GM12872 (cell line): ENCODE measurements around the gene MRAP2.

Experiments used
- CTCF ChIP-seq: IDR thresholded peaks from 3 replicates; pipeline ENCODE4 v1.5.1; 2011; ENCODE audit warnings: low read depth, mild to moderate bottlenecking, low read length, moderate library complexity; ENCODE audit not compliant: insufficient read depth

MRAP2 gene

DNA sequence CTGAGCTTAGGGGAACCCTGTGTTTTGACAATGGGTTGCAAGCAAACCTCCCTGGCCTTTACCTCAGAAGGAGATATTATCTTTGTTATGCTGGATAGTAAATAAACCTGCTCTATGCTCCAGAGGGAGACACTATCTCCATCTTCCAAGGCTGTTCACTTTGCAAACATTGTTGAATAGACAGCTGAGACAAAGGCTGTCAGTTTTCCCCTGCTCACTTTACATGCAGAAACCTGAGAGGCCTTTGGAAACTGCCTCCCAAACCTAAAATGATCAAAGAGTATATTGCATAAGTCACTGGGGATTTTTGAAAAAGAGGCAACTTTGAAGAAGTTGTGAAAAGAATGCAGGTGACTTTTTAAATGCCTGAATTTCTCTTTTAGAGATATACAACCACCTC, 61.6 kb downstream of the MRAP2 start:
- no peak for TF ChIP-seq CTCF

DNA sequence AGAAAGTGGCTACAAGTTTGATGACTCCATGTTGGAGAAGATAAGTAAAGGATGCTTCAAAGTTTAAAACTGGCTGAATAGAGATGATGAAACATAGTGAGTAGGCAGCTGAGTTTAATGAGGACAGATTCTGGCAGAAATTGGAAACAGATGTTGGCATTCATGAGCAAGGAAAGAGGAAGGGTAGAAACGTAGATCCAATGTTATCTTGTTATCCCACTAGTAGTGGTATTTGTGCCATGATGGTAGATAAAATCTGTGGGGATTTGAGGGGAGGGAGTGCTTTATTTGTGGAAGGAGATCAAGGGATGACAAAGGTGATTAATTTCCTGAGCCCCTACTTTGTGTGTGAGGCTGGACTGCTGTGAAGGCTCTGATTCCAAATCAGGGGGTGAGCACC, 69.5 kb downstream of the MRAP2 start:
- no peak for TF ChIP-seq CTCF

- no peak for TF ChIP-seq CTCF
These were observed 73.9 kb downstream of the MRAP2 start for GRCh38 chr6:84107495-84107894.

GRCh38 chr6:84118191-84118590, 84.6 kb downstream of the MRAP2 start:
- no peak for TF ChIP-seq CTCF

GRCh38 chr6:84119277-84119676, 85.7 kb downstream of the MRAP2 start:
- TF ChIP-seq CTCF, result no peak

DNA sequence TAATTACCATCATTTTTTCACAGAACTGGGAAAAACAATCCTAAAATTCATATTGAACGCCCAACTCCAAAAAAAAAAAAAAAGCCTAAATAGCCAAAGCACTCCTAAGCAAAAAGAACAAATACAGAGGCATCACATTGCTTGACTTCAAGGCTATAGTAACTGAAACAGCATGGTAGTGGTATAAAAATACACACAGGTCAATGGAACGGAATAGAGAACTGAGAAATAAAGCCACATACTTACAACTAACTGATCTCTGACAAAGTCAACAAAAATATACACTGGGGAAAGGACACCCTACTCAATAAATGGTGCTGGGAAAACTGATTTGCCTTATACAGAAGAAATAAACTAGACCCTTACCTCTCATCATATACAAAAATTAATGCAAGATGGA, 89.6 kb downstream of the MRAP2 start:
- TF ChIP-seq CTCF, result no peak

- no peak for TF ChIP-seq CTCF
These were observed 101.7 kb downstream of the MRAP2 start for GRCh38 chr6:84135291-84135690.
